ENCODE results near the gene RILPL1.
"Not testable (repeated sequence)": the region's sequence is repeated elsewhere in the genome, so short reads cannot be mapped to it uniquely, and the experiment has no call there.

Gene RILPL1, protein sequence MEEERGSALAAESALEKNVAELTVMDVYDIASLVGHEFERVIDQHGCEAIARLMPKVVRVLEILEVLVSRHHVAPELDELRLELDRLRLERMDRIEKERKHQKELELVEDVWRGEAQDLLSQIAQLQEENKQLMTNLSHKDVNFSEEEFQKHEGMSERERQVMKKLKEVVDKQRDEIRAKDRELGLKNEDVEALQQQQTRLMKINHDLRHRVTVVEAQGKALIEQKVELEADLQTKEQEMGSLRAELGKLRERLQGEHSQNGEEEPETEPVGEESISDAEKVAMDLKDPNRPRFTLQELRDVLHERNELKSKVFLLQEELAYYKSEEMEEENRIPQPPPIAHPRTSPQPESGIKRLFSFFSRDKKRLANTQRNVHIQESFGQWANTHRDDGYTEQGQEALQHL

DNA sequence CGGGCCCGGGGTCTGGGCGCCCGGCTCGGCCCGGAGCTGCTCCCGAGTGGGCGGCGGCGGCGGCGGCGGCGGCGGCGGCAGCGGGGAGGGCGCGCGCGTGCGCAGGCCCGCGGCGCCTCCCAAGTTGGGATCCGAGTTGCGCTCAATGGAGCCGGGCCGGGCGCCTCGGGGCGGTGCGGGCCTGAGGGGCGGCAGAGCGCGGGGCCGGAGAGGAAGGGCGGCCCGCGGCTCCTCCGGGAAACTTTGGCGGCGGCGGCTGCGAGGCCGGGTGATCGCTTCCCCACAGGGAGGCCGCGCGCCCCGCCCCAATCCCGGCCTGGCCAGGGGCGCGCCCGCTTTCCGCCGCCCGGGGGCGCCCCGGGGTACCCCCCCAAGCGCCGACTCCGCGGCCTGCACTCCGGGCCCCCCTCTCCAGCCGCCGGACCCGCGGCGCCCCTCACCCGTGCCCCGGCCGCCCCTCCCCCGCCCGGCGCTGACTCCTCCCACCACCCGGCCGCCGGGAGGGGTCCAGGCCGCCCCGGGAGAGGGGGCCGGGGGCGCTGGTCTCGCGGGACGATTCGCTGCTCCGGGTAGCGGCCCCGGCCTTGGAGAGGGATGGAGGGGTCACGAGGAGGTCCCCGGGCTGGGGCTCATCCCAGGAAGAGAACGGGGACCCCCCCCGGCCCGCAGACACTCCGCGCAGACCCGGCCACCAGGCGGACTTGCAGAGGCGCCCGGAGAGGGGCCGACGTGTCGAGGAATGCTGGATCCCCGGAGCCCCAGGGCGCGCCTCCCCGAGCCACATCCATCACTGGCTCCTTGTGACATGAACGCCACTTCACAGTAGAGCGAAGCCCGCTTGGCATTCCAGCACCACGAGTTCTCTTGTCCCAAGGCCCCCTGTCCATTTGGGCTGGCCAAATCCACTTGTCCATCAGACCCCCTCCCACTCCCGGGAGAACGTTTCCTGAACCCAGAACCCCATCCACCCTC lies at the start of gene RILPL1:
Gene RILPL1, minus strand, starts transcription at position 48 of the 972 bp plus-strand sequence. CDS start 237 bp downstream, outside the sequence.
- DNase-seq = peak in 1 of 2 donors; percentile 18

DNA sequence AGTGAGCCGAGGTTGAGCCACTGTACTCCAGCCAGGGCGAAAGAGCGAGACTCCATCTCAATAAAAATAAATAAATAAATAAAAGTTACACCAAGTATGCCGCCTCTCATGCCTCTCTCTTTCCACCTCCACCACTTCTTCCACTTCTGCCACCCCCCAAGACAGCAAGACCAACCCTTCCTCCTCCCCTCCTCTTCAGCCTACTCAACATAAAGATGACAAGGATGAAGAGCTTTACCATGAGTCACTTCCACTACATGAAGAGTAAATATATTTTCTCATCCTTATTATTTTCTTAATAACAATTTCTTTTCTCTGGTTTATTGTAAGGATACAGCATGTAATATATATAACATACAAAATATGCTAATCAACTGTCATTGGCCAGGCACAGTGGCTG lies 47.3 kb upstream of the RILPL1 start:
- no peak for DNase-seq

DNA sequence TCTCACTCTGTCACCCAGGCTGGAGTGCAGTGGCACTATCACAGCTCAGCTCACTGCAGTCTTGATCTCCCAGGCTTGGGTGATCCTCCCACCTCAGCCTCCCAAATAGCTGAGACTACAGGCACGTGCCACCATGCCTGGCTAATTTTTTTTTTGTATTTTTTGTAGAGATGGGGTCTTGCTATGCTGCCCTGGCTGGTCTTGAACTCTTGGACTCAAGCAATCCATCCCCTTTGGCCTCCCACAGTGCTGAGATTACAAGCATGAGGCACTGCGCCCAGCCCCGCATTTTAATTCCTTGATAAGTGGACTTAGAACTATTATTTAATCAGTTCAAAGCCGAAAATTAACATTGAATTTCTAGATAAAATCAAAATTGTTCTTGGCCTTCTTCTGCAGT lies 45.3 kb upstream of the RILPL1 start:
- not testable (repeated sequence) for DNase-seq

DNA sequence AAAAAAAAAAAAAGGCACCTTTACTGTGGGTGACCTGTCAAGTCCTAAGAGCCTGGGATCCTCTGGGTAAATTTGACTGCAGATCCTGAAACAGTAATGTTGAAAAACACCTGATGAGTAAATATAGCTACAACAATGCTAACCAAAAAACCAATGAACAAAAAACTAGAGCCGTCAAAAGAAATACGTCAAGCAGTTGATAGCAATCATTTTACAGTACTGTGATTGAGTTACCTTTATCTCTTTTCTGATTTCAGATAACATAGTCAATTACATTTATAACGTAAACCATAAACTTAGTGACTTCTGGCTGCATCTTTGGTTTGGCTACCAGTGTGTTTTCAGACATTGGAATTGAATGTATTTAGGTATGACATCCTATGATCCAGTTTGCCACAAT lies 44.7 kb upstream of the RILPL1 start:
- DNase-seq = no peak

DNA sequence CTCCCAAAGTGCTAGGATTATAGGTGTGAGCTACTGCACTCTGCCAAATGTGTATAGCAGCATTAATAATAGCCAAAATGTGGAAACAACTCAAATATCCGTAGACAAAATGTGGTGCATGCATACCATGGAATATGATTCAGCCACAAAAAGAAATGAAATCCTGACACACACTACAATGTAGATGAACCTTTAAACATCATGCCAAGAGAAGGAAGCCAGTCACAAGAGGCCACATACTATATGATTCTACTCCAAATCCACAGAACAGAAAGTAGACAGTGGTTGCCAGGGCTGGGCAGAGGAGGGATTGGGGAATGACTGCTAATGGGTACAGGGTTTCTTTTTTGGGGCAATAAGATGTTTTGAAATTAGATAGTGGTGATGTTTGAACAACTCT lies 43.1 kb upstream of the RILPL1 start:
- DNase-seq = no peak

DNA sequence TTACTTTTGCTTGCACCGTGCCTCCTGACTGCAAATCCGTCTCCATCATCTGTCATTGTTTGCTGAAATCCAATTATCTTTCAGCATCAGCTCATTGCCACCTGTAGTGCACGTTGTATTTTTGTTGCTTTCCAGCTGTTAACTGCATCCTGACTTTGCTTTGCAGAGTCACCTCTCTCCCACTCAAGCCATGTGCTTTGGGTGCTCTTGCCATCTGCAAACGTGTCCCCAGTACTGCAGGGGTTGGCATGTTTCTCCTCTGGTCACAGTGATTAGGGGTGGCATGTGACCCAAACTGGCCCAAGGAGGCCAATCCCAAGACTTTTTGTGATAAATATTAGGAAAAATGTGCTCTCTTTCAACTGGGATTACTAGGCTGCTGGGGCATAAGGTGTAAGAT lies 40.4 kb upstream of the RILPL1 start:
- DNase-seq = no peak

DNA sequence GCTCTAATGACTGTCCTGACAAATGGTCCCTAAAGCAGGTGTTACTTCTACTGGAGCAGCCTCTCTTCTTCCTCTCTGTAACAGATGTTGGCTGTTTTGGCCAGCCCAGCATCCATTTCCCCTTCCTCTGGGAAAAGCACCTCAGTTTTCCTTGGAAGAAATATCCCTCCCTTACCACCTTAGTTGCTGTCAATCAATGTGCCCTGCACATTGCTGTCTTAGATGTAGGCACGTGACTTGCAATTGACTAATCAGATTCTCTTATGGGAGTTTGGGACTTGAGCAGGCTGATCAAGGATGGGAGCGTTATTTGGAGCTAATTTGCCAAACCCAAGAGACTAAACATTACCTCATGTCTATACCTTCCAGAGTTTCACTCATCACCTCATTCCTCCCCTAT lies 38.9 kb upstream of the RILPL1 start:
- no peak for DNase-seq

DNA sequence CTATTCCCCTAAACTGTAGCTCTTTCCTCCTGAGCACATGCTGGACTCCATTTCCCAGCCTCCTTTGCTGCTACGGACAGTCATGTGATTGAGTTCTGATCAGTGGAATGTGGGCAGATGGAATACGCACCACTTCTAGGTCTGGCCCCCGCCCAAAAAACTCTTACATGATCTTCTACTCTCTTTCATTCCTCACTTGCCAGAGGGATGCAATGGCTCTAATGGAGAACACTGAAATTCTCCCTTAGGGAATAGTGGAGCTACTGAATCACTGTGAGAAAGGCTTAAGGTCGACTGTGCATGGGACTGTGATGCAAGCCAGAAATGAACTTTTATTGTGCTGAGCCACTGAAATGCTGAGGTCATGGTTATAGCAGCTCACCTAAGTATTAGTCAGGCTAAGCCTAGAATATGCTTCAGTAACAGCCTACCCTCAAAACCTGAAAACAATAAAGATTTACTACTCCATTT lies 37.9 kb upstream of the RILPL1 start:
- DNase-seq = no peak

DNA sequence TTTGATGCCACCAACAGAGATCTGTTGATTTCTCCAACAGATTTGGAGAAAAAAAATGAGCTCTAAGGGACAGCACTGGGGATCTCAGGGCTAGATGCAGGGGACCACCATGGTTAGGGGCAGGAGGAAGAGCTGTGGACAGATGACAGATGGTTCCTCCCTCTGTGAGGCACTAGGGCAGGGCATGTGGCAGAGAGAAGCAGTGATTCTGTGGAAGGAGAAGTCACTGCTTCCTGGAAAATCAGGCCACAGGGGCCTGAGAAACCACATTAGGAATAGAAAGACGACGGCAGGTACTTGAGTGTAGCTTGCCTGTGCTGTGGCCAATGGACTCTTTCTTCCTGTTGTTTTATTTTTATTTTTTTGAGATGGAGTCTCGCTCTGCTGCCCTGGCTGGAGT lies 25.9 kb upstream of the RILPL1 start:
- DNase-seq = no peak

DNA sequence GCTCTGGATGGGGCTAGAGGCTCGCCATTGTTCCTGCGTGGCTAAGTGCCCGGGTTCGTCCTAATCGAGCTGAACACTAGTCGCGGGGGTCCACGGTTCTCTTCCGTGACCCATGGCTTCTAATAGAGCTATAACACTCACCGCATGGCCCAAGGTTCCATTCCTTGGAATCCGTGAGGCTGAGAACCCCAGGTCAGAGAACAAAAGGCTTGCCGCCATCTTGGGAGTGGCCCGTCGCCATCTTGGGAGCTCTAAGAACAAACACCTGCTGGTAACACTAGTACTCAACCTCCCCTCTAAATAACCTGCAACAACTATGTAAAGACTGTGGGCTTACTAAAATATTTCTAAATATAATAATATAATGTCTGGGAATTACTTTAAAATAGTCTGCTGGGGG lies 25.0 kb upstream of the RILPL1 start:
- not testable (repeated sequence) for DNase-seq

DNA sequence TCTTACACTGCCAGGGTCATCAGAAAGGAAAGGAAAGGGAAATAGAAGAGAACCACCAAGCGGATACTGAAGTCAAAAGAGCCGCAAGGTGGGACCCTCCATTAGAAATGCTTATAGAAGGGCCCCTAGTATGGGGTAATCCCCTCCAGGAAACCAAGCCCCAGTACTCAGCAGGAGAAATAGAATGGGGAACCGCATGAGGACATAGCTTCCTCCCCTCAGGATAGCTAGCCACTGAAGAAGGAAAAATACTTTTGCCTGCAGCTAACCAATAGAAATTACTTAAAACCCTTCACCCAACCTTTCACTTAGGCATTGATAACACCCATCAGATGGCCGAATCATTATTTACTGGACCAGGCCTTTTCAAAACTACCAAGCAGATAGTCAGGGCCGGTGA lies 21.3 kb upstream of the RILPL1 start:
- not testable (repeated sequence) for DNase-seq

DNA sequence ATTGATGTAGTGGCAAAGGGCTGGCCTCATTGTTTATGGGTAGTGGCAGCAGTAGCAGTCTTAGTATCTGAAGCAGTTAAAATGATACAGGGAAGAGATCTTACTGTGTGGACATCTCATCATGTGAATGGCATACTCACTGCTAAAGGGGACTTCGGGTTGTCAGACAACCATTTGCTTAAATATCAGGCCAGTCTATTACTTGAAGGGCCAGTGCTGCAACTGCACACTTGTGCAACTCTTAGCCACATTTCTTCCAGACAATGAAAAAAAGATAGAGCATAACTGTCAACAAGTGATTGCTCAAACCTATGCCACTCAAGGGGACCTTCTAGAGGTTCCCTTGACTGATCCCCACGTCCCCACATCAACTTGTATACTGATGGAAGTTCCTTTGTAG lies 20.6 kb upstream of the RILPL1 start:
- not testable (repeated sequence) for DNase-seq

DNA sequence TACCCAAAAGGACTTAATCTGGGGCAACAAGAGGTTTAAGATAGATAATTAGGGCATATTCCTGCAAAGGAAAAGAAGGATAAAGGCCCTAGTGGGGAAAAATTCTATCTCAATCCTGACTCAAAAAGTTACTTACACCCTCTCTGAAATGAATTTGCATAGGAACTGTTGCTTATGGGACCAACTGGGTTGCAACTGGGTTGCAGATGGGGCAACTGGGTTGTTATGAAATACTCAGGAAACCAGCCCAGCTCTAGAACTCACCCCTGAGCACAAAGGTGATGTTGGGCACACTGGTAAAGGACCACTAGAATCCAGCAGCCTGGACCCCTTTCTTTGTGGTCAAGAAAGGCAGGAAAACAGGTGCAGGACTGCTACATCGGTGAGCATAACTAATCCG lies 17.2 kb upstream of the RILPL1 start:
- DNase-seq = no peak

DNA sequence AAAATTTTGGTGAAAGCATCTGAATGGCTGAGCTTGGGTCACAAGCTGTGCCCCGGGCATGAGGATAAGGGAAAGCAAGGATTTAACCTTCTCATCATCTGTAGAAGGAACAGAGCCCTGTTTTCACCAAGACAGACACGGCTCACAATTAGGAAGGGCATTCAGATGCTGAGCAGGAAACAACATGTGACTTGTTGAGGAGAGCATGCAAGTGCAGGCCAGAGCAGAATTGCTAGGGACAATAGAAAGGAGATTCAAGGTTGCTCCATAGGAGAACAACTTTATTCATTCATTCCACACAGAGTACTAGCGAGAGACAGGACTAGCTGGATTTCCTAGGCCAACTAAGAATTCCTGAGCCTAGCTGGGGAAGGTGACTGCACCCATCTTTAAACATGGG lies 14.6 kb upstream of the RILPL1 start:
- no peak for DNase-seq

DNA sequence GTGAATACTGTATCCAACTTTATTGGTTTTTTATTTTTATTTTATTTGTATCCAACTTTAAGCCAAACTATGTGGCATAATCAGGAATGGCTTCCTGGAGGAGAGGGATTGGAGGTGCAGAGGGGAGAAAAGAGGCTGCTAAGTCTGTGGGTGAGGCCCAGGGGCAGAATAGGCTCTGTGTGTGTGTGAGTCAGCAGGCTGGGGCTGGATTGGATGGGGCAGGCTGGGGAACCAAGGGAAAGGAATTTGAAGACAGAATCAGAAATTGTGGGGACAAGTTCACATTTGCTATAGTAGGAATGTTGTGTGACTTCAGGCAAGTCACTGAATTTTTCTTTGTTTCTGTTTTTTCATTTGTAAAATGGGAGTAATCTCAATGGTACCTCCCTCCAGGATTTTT lies 12.8 kb upstream of the RILPL1 start:
- no peak for DNase-seq

DNA sequence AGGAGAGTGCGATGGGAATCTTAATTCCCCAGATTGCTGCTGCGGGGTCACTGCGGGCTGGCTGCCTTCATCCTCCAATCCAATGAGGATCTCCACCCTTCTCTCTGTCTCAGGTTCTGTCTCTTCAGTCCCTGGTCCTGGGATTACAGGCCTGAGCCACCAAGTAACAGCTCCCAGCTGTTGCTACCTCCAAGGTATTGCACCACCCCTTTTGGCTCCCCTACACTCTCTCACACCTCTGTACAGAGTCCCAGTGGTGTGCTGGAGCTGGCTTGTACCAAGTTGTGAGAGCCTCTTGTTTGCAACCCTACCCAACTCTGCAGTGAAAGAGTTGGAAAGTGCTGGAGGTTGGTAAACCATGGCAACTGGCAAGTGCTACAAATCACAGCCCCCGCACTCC lies 10.0 kb upstream of the RILPL1 start:
- DNase-seq = no peak

DNA sequence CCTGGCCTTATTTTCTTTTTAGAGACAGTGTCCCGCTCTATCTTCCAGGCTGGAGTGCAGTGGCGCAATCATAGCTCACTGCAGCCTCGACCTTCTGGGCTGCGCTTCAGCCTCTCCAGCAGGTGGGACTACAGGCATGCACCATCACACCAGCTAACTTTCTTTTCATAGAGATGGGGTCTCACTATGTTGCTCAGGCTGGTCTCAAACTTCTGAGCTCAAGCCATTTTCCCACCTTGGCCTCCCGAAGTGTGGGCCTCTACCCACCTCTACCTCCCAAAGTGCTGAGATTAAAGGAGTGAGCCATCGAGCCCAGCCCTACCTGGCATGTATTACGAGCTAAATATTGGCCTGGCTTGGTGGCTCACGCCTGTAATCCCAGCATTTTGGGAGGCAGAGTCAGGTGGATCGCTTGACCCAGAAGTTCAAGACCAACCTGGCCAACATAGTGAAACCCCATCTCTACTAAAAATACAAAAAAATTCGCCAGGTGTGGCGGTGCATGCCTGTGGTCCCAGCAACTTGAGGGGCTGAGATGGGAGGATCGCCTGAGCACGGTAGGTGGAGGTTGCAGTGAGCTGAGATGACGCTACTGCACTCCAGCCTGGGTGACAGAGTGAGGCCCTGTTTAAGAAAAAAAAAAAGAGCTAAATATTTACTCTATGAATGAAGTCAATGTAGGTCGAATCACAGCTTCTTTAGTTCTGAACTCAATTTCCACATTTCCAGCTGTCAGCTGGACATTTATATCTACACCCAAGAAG lies 7.6 kb upstream of the RILPL1 start:
- DNase-seq = no peak

DNA sequence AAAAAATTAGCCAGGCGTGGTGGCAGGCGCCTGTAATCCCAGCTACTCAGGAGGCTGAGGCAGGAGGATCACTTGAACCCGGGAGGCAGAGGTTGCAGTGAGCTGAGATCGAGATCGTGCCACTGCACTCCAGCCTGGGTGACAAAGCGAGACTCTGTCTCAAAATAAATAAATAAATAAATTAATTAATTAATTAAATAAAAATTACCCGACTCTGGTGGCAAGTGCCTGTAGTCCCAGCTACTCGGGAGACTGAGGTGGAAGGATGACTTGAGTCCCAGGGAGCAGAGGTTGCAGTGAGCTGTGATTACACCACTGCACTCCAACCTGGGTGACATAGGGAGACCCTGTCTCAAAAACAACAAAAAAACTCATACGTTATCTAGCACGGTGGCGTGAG lies 2.4 kb upstream of the RILPL1 start:
- DNase-seq = not testable (repeated sequence)

DNA sequence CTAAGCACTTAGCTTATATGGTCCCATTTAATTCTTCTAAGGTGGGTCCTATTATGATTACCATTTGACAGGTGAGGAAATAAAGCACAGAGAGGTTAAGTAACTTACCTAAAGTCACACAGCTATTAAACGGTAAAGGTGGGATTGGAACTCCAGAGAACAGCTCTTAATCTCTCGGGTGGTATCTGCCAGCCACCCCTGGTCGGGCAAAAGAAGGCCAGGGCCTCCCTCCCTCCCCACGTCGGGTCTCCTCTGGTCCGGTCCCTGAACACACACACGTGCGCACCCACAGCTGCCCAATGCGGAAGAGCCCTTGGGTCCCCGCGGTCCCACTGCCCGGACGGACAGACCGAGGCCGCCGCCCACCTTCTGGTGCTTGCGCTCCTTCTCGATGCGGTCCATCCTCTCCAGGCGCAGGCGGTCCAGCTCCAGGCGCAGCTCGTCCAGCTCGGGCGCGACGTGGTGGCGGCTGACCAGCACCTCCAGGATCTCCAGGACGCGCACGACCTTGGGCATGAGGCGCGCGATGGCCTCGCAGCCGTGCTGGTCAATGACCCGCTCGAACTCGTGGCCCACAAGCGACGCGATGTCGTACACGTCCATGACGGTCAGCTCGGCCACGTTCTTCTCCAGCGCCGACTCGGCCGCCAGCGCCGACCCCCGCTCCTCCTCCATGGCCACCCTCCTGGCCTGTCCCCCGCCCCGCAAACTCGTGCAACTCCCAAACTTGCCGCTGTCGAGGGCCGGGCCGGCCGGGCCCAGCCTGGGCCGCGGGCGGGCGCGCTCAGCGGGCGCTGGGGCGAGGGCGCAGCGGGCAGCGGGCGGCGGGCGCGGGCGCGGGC lies 490 bp downstream of the RILPL1 start:
- peak in 1 of 2 donors; percentile 2 for DNase-seq

DNA sequence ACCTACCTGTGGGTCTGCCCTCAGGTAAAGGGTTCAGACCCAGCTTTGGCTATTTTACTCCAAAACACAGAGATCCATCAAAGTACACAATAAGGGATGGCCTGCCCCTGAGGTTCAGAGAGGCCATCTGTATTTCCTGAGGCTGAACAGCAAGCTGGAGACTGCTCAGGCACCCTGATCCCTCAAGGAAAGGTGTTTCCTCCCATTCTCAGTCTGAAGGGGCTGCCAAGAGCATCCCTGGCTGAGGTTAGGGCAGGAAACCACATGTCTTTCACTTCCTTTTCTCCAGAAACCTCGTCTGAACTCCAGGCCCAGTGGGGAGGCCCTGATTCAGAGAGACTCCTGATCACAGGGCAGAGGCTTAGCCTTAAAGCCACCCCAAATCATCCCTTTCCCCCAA lies 1.5 kb downstream of the RILPL1 start:
- DNase-seq = peak; percentile 13 to 63

DNA sequence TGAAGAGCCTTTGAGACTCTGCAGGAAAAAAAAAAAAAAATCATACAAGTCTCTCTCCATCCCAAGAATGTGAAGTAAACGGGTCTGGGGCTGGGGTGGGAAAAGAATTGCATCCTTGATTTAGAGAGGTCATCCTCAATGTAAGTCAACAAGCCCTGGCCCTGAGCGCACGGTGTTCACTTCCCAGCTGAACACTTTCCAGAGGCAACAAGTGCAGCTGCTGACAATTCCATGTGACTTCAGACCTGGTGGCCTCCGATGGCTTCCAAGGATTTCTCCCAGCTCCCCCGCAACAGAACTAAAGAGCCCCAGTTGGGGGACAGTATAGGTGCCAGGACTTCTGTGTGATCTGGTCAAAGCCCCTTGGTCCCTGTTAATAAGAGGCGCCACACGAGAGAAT lies 2.4 kb downstream of the RILPL1 start:
- no peak for DNase-seq

DNA sequence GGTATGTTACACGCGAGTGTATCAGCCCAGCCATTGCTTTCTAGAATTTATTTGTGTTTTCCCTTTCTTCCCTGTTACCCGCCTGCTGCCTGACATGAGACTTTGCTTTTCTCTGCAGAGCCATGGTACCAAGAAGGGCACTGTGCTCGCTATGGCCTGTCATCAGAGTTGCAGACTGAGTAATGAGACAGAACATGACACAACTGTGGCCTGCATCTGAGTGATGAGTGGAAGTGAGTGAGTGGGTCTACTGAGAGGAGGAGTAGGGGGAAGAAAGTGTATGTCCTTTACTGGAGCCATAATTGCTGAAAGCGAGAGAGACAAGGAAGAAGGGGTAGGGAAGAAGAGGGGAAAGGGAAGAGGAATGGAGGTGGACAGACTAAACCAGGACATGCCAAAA lies 2.9 kb downstream of the RILPL1 start:
- no peak for DNase-seq

All from bone marrow (tissue), 2 donors.